Right cardiac atrium (tissue), 5 donors: ENCODE results near the gene TNNI3K. TPM values are rescaled to one million over a fixed set of nuclear protein-coding genes. Genes with fewer than 3 reads are reported as not detected.

Experiments
- ATAC-seq, 2 donors: fragments of 200-7000 bp; cut with Tn5 transposase; one replicate each; pipeline versions ENCODE4 v1.8.0 to v1.9.1; 2020; ENCODE audit warnings: moderate library complexity in 2 of 2, mild to moderate bottlenecking in 1 of 2
- DNase-seq, 3 donors: peaks; one replicate each; pipeline ENCODE4 v3.0.0-alpha.2; 2020
- H3K27ac ChIP-seq: one replicate; pipeline ENCODE4 v1.5.1; 2013; ENCODE audit warnings: mild to moderate bottlenecking, low read length, control low read depth, moderate library complexity
- H3K27me3 ChIP-seq: one replicate; pipeline ENCODE4 v1.6.1; 2013; ENCODE audit not compliant: control insufficient read depth, insufficient read depth
- H3K4me1 ChIP-seq: one replicate; pipeline ENCODE4 v1.6.1; 2013; ENCODE audit warnings: low read length; ENCODE audit not compliant: control insufficient read depth, insufficient read depth
- H3K4me3 ChIP-seq: one replicate; pipeline ENCODE4 v1.5.1; 2013; ENCODE audit warnings: low read length, control low read depth
- H3K9me3 ChIP-seq: one replicate; pipeline ENCODE4 v1.6.1; 2013; ENCODE audit warnings: low read length; ENCODE audit not compliant: control insufficient read depth
- WGBS: extraction: QIAGEN DNeasy Blood & Tissue Kit; methylation state at CpG from one replicate; pipeline ENCODE4 v1.1.7; 2013; 5-methylcytosine and 5-hydroxymethylcytosine counted together
- intact Hi-C, 4 donors: fragments of 100-400 bp; cut with DNase I; formaldehyde crosslinking; loops; one replicate each; pipeline versions ENCODE4 v1.11.0 to v1.14.0; 2022 to 2023
- polyA plus RNA-seq: library from polyadenylated mRNA; stranded (reverse); fragments of 200-250 nt; gene quantifications from one replicate; pipeline ENCODE4 v1.2.3, GENCODE V29; 2013
- total RNA-seq, 4 donors: library from RNA; stranded (reverse); fragmentation: NEBNext Ultra II Directional; extraction: Animal tissue kit (Norgen Biotek cat#: 25700); gene quantifications; one replicate each; pipeline ENCODE4 v1.2.1, GENCODE V29; 2021
- donor health status: healthy with polysubstance abuse.
- donor health status: DM: no; HTN: yes; CAD: no.
- donor health status: DM: no; HTN: no; CAD: no.
- donor health status: DM: no; HTN: yes; CAD: no; lungs with severe emphysema.
- donor health status: DM: yes; HTN: yes; CAD: no.

The TNNI3K gene
- total and polyA plus RNA-seq, 5 donors = 34.3 to 78.4 (median 51.7) TPM

DNA sequence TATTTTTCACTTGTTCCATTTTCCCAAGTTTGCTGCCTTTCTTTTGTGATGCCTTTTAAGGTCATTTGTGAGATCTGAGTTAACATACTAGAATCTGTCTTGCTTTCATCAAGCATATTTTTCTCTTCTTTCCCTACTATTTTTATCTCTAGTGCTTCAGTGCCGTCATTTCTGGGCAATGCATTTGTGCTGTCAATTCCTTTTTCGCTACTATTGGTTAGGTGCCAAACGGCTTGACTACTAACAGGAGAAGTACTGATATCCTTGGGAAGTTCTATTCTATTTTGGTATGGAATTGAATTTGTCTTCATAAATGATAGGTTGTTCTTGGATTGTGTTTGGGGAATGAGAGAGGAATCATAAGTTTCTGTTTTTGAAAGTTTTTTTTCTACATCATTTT lies 235.1 kb downstream of the TNNI3K start:
- H3K4me3 ChIP-seq = no peak overlapping the region
- ATAC-seq (peak; percentile 67 to 68), DNase-seq (no peak)
- intact Hi-C loops = no loop called here
- no peak overlapping the region for H3K27ac ChIP-seq
- WGBS = 17% methylated on average over 3 of the region's 3 CpGs
- no peaks in the 10 kb centered on the region for H3K9me3 ChIP-seq
- H3K27me3 ChIP-seq = no peaks in the 10 kb centered on the region
- H3K4me1 ChIP-seq = peaks cover 4% of the 10 kb centered on the region

- Histone ChIP-seq H3K4me3 (no peak overlapping the region), H3K4me1 (peaks cover 4% of the 10 kb centered on the region), H3K27ac (peak overlapping the region; percentile 67), H3K9me3 (no peaks in the 10 kb centered on the region), H3K27me3 (no peaks in the 10 kb centered on the region)
- no peak for DNase-seq
- intact Hi-C loops = no loop called here
- peak; percentile 20 to 52 for ATAC-seq
- whole genome bisulfite sequencing = 15% methylated on average over 3 of the region's 3 CpGs
These were observed 235.7 kb downstream of the TNNI3K start for GRCh38 chr1:74470936-74471335.

GRCh38 chr1:74471470-74471869 lies 236.3 kb downstream of the TNNI3K start:
- Histone ChIP-seq H3K4me3 (no peak overlapping the region), H3K27ac (no peak overlapping the region), H3K9me3 (no peaks in the 10 kb centered on the region), H3K27me3 (no peaks in the 10 kb centered on the region), H3K4me1 (peaks cover 4% of the 10 kb centered on the region)
- intact Hi-C loops = no loop called here
- ATAC-seq = no peak
- whole genome bisulfite sequencing = 29% methylated on average over 3 of the region's 3 CpGs
- DNase-seq = no peak

- Histone ChIP-seq H3K9me3 (no peaks in the 10 kb centered on the region), H3K27me3 (no peaks in the 10 kb centered on the region), H3K4me1 (peaks cover 4% of the 10 kb centered on the region), H3K27ac (no peak overlapping the region), H3K4me3 (no peak overlapping the region)
- 75% methylated on average over 6 of the region's 6 CpGs for WGBS
- no peak for DNase-seq
- intact Hi-C loops = no loop called here
- ATAC-seq = no peak
These were observed 239.4 kb downstream of the TNNI3K start for GRCh38 chr1:74474585-74474984.

GRCh38 chr1:74478979-74479378 lies 243.8 kb downstream of the TNNI3K start:
- intact Hi-C loops = no loop called here

DNA sequence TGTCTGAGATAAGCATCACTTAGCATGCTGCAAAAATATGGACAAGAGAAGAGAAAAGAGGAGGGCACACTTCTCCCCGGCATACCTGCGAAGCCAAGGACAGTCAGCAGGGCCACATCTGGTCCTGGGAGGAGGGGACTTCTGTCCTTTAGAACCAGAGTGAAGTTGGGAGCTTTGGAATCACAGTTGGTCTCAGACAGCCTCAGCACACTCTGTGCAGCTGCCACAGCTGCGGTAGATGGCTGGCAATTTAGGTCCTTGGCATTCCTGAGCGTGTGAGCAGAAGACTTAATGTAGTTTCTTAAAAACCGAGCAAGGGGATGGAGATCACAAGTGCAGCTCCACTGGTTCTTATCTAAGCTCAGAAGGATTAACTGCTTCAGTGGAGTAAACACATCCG lies 244.9 kb downstream of the TNNI3K start:
- intact Hi-C loops = no loop called here
- DNase-seq = no peak
- no peaks in the 10 kb centered on the region for H3K4me1 ChIP-seq
- H3K27me3 ChIP-seq = no peaks in the 10 kb centered on the region
- 71% methylated on average over 6 of the region's 6 CpGs for WGBS
- H3K4me3 ChIP-seq = no peak overlapping the region
- H3K9me3 ChIP-seq = no peaks in the 10 kb centered on the region
- no peak for ATAC-seq
- H3K27ac ChIP-seq = no peak overlapping the region

More at GRCh38 chr1:74478979-74479378, 243.8 kb downstream of the TNNI3K start:
- no peak overlapping the region for H3K4me3 ChIP-seq
- H3K27me3 ChIP-seq = no peaks in the 10 kb centered on the region
- WGBS = 81% methylated on average over 2 of the region's 2 CpGs
- ATAC-seq (no peak), DNase-seq (no peak)
- H3K4me1 ChIP-seq = no peaks in the 10 kb centered on the region
- H3K27ac ChIP-seq = no peak overlapping the region
- H3K9me3 ChIP-seq = no peaks in the 10 kb centered on the region

DNA sequence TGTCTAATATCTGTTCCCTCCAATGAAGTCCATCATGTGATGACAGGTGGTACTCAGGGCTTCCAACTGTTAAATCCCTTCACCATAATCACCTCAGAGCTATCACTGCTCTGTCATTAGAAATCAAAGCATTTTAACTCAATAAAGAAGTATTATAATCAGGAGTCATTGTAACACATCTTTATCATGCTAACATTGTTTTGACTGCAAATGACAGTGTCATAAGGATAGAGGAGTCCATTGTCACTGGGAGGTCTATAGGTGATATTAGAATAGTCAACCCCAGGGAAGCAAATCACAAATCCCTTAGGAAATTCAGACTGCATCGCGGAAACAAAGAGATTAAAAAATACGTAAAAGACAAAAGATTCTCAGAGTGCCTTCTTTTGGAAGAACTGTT lies 246.4 kb downstream of the TNNI3K start:
- Histone ChIP-seq H3K27me3 (no peaks in the 10 kb centered on the region), H3K4me1 (no peaks in the 10 kb centered on the region), H3K4me3 (no peak overlapping the region), H3K9me3 (no peaks in the 10 kb centered on the region), H3K27ac (no peak overlapping the region)
- ATAC-seq = no peak
- intact Hi-C loops = no loop called here
- WGBS = 75% methylated on average over 3 of the region's 3 CpGs
- no peak for DNase-seq

DNA sequence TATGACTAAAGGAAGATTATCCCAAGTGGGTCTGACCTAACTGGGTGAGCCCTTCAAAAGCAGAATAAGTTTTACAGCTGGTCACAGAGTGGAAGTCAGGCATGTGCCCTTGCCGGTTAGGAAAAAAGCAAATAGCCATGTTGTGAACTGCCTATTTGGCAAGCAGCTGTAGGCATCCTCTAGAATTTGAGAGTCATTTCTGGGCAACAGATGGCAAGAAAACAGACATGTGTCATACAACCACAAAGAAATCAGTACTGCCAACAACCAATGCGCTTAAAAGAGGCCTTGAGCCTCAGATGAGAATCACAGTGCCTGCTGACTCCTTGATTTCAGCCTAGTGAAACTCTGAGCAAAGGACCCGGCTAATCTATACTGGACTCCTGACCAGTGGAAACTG lies 250.4 kb downstream of the TNNI3K start:
- Histone ChIP-seq H3K4me3 (no peak overlapping the region), H3K27me3 (no peaks in the 10 kb centered on the region), H3K4me1 (peaks cover 1% of the 10 kb centered on the region), H3K9me3 (no peaks in the 10 kb centered on the region), H3K27ac (no peak overlapping the region)
- no peak for DNase-seq
- 80% methylated on average over 3 of the region's 3 CpGs for WGBS
- intact Hi-C loops = no loop called here
- no peak for ATAC-seq

- DNase-seq = no peak
These were observed 250.8 kb downstream of the TNNI3K start for GRCh38 chr1:74486036-74486435.

GRCh38 chr1:74496669-74497068 lies 261.5 kb downstream of the TNNI3K start:
- H3K27ac ChIP-seq = no peak overlapping the region
- no peak overlapping the region for H3K4me3 ChIP-seq
- intact Hi-C loops = no loop called here
- no peaks in the 10 kb centered on the region for H3K4me1 ChIP-seq
- ATAC-seq (no peak), DNase-seq (no peak)
- H3K27me3 ChIP-seq = no peaks in the 10 kb centered on the region
- H3K9me3 ChIP-seq = no peaks in the 10 kb centered on the region

More at GRCh38 chr1:74486036-74486435, 250.8 kb downstream of the TNNI3K start:
- intact Hi-C loops = no loop called here
- peaks cover 1% of the 10 kb centered on the region for H3K4me1 ChIP-seq
- no peak overlapping the region for H3K4me3 ChIP-seq
- no peaks in the 10 kb centered on the region for H3K27me3 ChIP-seq
- no peak overlapping the region for H3K27ac ChIP-seq
- 70% methylated on average over 1 of the region's 1 CpG for WGBS
- no peak for ATAC-seq
- no peaks in the 10 kb centered on the region for H3K9me3 ChIP-seq

GRCh38 chr1:74498901-74499300 lies 263.7 kb downstream of the TNNI3K start:
- no peaks in the 10 kb centered on the region for H3K27me3 ChIP-seq
- H3K4me3 ChIP-seq = no peak overlapping the region
- ATAC-seq (no peak), DNase-seq (no peak)
- H3K27ac ChIP-seq = no peak overlapping the region
- H3K9me3 ChIP-seq = no peaks in the 10 kb centered on the region
- H3K4me1 ChIP-seq = no peaks in the 10 kb centered on the region
- intact Hi-C loops = no loop called here
- WGBS = 89% methylated on average over 3 of the region's 3 CpGs

DNA sequence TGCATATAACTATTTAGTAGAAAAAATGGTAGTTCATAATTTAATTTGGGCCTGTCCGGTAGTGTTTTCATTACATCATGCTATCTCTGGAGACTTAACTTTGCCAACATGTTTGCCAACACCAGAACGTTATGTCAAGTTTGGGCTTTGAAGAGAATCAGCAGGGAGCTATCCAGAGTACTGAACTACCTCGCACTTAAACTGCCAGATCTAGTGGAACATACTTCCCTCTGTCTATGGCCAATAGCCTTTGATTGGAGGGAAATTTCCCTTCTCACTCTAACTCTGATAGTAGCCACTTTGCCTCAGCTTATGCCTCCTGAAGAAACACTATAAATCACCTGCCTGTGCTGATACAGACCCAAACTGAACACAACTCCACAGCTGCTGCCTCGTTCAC lies 267.2 kb downstream of the TNNI3K start:
- Histone ChIP-seq H3K27me3 (no peaks in the 10 kb centered on the region), H3K9me3 (no peaks in the 10 kb centered on the region), H3K4me1 (no peaks in the 10 kb centered on the region), H3K4me3 (no peak overlapping the region), H3K27ac (no peak overlapping the region)
- 30% methylated on average over 4 of the region's 4 CpGs for WGBS
- no peak for DNase-seq
- intact Hi-C loops = no loop called here
- peak; percentile 31 to 37 for ATAC-seq
